Superior temporal gyrus (tissue), 1 donor: ENCODE data around the gene INPP5F.
"Not testable (repeated sequence)": the region's sequence is repeated elsewhere in the genome, so short reads cannot be mapped to it uniquely, and the experiment has no call there.

Experiments
- DNase-seq: peaks from one replicate; pipeline ENCODE4 v3.0.0-alpha.2; 2016; ENCODE audit errors: extremely low spot score

The INPP5F gene

GRCh38 chr10:119863951-119864565 is 138.2 kb downstream of the INPP5F start:
- DNase-seq = no peak

GRCh38 chr10:119865699-119866240 is 139.9 kb downstream of the INPP5F start:
- no peak for DNase-seq

GRCh38 chr10:119867317-119867716 is 141.5 kb downstream of the INPP5F start:
- peak; percentile 56 for DNase-seq

- not testable (repeated sequence) for DNase-seq
Measured at GRCh38 chr10:119869398-119869797, 143.5 kb downstream of the INPP5F start.

- no peak for DNase-seq
Measured at GRCh38 chr10:119871881-119872609, 146.2 kb downstream of the INPP5F start.

- DNase-seq = no peak
Measured at GRCh38 chr10:119872610-119872859, 146.7 kb downstream of the INPP5F start, which contains the start of gene MCMBP. Gene MCMBP (minus strand): TSS chr10:119872843. CDS start chr10:119872584, 259 bp downstream.

- DNase-seq = peak; percentile 87
Measured at GRCh38 chr10:119872860-119873681, 147.2 kb downstream of the INPP5F start.

- no peak for DNase-seq
Measured at GRCh38 chr10:119878524-119878923, 152.7 kb downstream of the INPP5F start.
